Activated CD8-positive, alpha-beta T cell treated with anti-CD3 and anti-CD28 coated beads for 36 hours (primary cell): Measurements from ENCODE around the gene ZFYVE21. TPM values are rescaled to one million over a fixed set of nuclear protein-coding genes. Genes with fewer than 3 reads are reported as not detected.

Source experiments
- ATAC-seq: fragments of 200-7000 bp; cut with Tn5 transposase; one replicate; pipeline ENCODE4 v1.10.0; 2021; ENCODE audit warnings: mild to moderate bottlenecking, moderate library complexity
- CTCF ChIA-PET: fragments of 350-600 bp; sonication (Branson Sonifier 250); formaldehyde crosslinking; loops from one replicate; lab custom pipeline; 2021; ENCODE audit warnings: antibody characterized with exemption; lab: Charles Lee
- POLR2A ChIA-PET: fragments of 350-600 bp; sonication (Branson Sonifier 250); formaldehyde crosslinking; loops from one replicate; lab custom pipeline; 2021; ENCODE audit warnings: antibody characterized with exemption; lab: Charles Lee
- DNase-seq: peaks from one replicate; pipeline ENCODE4 v3.0.0-alpha.2; 2020
- H3K27ac Mint-ChIP-seq: one replicate; pipeline ENCODE4 v1.8.0; 2021; ENCODE audit warnings: mild to moderate bottlenecking, mixed read lengths
- H3K27me3 Mint-ChIP-seq: one replicate; pipeline ENCODE4 v1.8.0; 2021; ENCODE audit warnings: mixed read lengths
- H3K36me3 Mint-ChIP-seq: one replicate; pipeline ENCODE4 v1.8.0; 2021; ENCODE audit warnings: low read depth, mixed read lengths
- H3K4me1 Mint-ChIP-seq: one replicate; pipeline ENCODE4 v1.8.0; 2021; ENCODE audit warnings: low read depth, mixed read lengths
- H3K4me3 Mint-ChIP-seq: one replicate; pipeline ENCODE4 v1.8.0; 2021; ENCODE audit warnings: mild to moderate bottlenecking, moderate library complexity, mixed read lengths
- H3K9me3 Mint-ChIP-seq: one replicate; pipeline ENCODE4 v1.8.0; 2021; ENCODE audit warnings: mixed read lengths
- CTCF ChIP-seq: fragments of 200-600 bp; IDR thresholded peaks from one replicate; pipeline ENCODE4 v1.8.0; 2022; ENCODE audit warnings: antibody characterized with exemption, mild to moderate bottlenecking
- intact Hi-C: fragments of 100-400 bp; cut with micrococcal nuclease; formaldehyde crosslinking; loops from one replicate; pipeline ENCODE4 v1.10.0; 2022
- total RNA-seq, 2 experiments: library from RNA; stranded (reverse); gene quantifications; one replicate each; pipeline ENCODE4 v1.2.3, GENCODE V29; 2021

The ZFYVE21 gene
- 10 to 100 TPM; 10.4 to 11.6 TPM for total RNA-seq

DNA sequence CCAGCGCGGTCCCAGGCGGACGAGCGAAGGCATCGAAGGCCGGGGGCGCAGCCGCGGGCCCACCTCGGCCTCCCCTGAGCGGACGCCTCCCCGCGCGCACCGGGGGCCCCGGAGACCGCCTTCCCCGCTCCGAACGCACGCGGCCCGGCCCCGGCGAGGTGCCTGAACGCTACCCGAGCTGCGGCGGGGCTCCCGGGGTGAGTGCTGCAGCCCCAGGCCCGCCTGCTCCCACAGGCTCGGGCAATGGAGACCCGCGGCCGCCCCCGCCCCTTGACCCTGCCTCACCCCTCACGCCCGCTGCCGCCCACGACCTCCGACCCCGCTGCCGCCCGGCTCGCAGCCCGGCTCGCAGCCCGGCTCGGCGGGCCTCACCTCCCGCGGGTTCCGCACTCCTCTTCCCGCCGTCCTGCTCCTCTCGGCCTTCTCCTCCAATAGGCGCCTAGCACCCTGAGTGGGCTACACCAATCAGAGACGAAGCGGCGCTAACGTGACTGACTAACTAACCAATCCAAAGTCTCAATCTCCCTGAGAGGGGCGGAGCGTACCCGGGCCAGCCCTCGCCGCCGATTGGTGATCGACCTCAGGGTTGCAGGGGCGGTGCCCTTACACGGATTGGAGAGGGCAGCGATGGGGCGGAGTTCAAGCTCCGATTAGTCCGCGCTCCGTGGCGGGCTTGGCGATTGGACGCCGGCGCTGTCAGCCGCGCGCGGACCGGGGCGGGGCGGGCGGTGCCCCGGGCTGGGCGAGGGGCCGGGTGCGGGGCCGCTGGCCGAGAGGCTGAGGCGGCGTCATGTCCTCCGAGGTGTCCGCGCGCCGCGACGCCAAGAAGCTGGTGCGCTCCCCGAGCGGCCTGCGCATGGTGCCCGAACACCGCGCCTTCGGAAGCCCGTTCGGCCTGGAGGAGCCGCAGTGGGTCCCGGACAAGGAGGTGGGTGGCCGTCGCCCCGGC is at the start of gene ZFYVE21, which contains the start of gene XRCC3:
Gene ZFYVE21, plus strand, starts transcription at position 759 of the 949 bp plus-strand sequence. Its CDS starts 32 bp downstream, at position 791.
Gene XRCC3, minus strand, starts transcription at position 400 of the 949 bp plus-strand sequence. CDS start 4,364 bp downstream, outside the sequence.
- intact Hi-C loops = no loop called here
- peak within 1 kb of the TSS; percentile 86 for H3K4me3 Mint-ChIP-seq
- CTCF ChIA-PET = interaction anchor here (0.7 to 1.3 kb wide), 2 partner anchors 93 to 163 kb away, joined by 3 read pairs; no protein-coding TSS in a partner anchor
- DNase-seq = peak; percentile 100
- POLR2A ChIA-PET = interaction anchor here (1.4 to 5.4 kb wide), 3 partner anchors 9 to 21 kb away, joined by 4 to 41 read pairs (median 6); no protein-coding TSS in a partner anchor
- H3K27ac Mint-ChIP-seq = peak within 1 kb of the TSS; percentile 87
- no peaks in the 10 kb centered on the region for H3K27me3 Mint-ChIP-seq
- peak; percentile 97 for ATAC-seq
- peaks cover 47% of the 10 kb centered on the region for H3K4me1 Mint-ChIP-seq
- no peak for TF ChIP-seq CTCF
- peaks cover 23% of the 10 kb centered on the region for H3K36me3 Mint-ChIP-seq
- no peaks in the 10 kb centered on the region for H3K9me3 Mint-ChIP-seq

DNA sequence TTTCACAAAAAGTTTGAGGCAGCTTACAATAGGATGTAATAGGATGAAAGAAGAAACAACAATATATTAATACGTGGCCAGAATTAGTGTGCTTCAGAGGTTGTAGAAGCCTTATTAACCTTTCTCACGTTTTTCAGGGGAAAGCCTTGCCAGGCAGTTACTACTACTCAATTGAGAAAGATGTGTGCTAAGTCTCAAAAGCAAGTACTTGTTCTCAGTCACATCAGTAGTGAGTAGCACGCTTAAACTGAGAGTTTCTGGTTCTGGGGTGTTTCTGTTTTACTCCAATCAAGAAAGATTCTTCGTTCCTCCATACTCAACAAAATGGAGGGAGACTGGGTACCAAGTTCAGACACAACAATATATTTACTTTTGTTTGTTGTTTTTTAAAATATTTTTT is 47.9 kb upstream of the ZFYVE21 start:
- peaks cover 34% of the 10 kb centered on the region for H3K36me3 Mint-ChIP-seq
- no peaks in the 10 kb centered on the region for H3K27me3 Mint-ChIP-seq
- TF ChIP-seq CTCF = no peak
- no peak overlapping the region for H3K27ac Mint-ChIP-seq
- ChIA-PET CTCF (interaction anchor here (0.8 to 1.2 kb wide), 3 partner anchors 12 to 233 kb away, joined by 3 to 4 read pairs (median 3); no protein-coding TSS in a partner anchor), POLR2A (no interaction called here)
- ATAC-seq = no peak
- H3K4me1 Mint-ChIP-seq = no peaks in the 10 kb centered on the region
- no peaks in the 10 kb centered on the region for H3K9me3 Mint-ChIP-seq
- no peak overlapping the region for H3K4me3 Mint-ChIP-seq
- no peak for DNase-seq
- intact Hi-C loops = no loop called here

DNA sequence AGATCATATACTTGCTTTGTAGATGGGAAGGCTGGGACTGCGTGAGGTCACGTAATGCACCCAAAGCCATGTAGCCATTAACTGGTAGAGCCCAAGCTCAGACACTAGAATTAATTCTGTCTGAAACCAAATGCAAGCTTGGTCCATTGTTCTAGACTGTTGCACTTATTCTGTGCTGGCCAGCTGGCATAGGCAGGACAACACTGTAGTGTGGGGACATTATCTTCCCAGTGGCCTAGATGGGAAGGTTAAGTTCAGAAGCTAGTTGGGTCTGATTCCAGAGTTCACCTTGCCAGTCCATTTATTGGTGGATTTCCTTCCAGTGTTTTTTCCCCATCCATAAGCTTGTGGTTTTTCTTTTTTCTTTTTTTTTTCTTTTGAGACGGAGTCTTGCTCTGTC is 47.5 kb upstream of the ZFYVE21 start:
- no peak for DNase-seq

DNA sequence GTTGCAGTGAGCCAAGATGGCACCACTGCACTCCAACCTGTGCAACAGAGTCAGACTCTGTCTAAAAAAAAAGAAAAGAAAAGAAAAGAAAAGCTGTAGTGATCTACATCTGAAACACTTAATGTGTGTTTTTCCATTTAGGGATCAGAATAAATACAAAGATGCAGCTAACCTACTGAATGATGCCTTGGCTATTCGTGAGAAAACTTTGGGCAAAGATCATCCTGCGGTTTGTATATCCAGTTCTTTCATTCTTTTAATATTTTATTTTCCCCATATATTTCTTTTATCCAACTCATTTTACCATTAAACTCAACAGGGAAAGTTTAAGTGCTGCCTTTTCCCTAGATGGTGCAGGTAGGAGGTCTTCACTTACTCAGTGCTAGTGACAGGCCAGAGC is 46.2 kb upstream of the ZFYVE21 start:
- CTCF ChIA-PET = no interaction called here
- no peak for ATAC-seq
- Mint-ChIP-seq H3K27me3 (no peaks in the 10 kb centered on the region), H3K4me3 (no peak overlapping the region), H3K4me1 (no peaks in the 10 kb centered on the region), H3K9me3 (no peaks in the 10 kb centered on the region), H3K27ac (no peak overlapping the region), H3K36me3 (peaks cover 36% of the 10 kb centered on the region)
- POLR2A ChIA-PET = no interaction called here
- DNase-seq = no peak
- intact Hi-C loops = no loop called here
- no peak for TF ChIP-seq CTCF

More for the DNA sequence above, 47.5 kb upstream of the ZFYVE21 start:
- H3K4me1 Mint-ChIP-seq = no peaks in the 10 kb centered on the region
- TF ChIP-seq CTCF = no peak
- no peak overlapping the region for H3K4me3 Mint-ChIP-seq
- H3K36me3 Mint-ChIP-seq = peaks cover 37% of the 10 kb centered on the region
- H3K27me3 Mint-ChIP-seq = no peaks in the 10 kb centered on the region
- intact Hi-C loops = no loop called here
- no peaks in the 10 kb centered on the region for H3K9me3 Mint-ChIP-seq
- H3K27ac Mint-ChIP-seq = no peak overlapping the region
- no peak for ATAC-seq
- ChIA-PET CTCF (interaction anchor here (0.8 kb wide), 1 partner anchor 42 kb away, joined by 3 read pairs; no protein-coding TSS in a partner anchor), POLR2A (no interaction called here)

GRCh38 chr14:103671911-103672310 is 43.7 kb upstream of the ZFYVE21 start:
- Mint-ChIP-seq H3K4me3 (no peak overlapping the region), H3K27ac (no peak overlapping the region), H3K36me3 (peaks cover 46% of the 10 kb centered on the region), H3K4me1 (no peaks in the 10 kb centered on the region), H3K9me3 (no peaks in the 10 kb centered on the region), H3K27me3 (no peaks in the 10 kb centered on the region)
- ChIA-PET CTCF (no interaction called here), POLR2A (no interaction called here)
- DNase-seq (no peak), ATAC-seq (no peak)
- intact Hi-C loops = no loop called here
- TF ChIP-seq CTCF = no peak
